ENCODE data around the gene N4BP2L2. TPM values are rescaled to one million over a fixed set of nuclear protein-coding genes. Genes with fewer than 3 reads are reported as not detected.

The N4BP2L2 gene
- total RNA-seq, 4 donors from 2014 or later, result 139 to 282 (median 229) TPM

- Histone ChIP-seq H3K27me3 (no peaks in the 10 kb centered on the region), H3K27ac (no peak overlapping the region), H3K4me3 (no peak overlapping the region), H3K9me3 (peaks cover 0 to 8% (median 0%) of the 10 kb centered on the region in 4 donors), H3K4me1 (peaks cover 0 to 24% (median 6%) of the 10 kb centered on the region in 4 donors), H3K36me3 (peaks cover 0 to 28% (median 0%) of the 10 kb centered on the region in 3 donors)
- DNase-seq (ENCODE audit: low spot score in 2 of 2), result no peak
- no peak for TF ChIP-seq CTCF (IDR thresholded peaks at IDR 0.05)
- TF ChIP-seq EP300 (IDR thresholded peaks at IDR 0.05), result no peak
- TF ChIP-seq POLR2A (IDR thresholded peaks at IDR 0.05), result no peak
- 86 to 91% methylated on average over 3 of the region's 3 CpGs for WGBS, 2 donors
These were observed 115.0 kb downstream of the N4BP2L2 start for GRCh38 chr13:32423592-32423991.

GRCh38 chr13:32419862-32420261, 118.7 kb downstream of the N4BP2L2 start:
- peaks cover 0 to 8% (median 0%) of the 10 kb centered on the region in 4 donors for H3K9me3 ChIP-seq
- H3K27ac ChIP-seq, result no peak overlapping the region
- H3K27me3 ChIP-seq, result no peaks in the 10 kb centered on the region
- 94 to 95% methylated on average over 2 of the region's 2 CpGs for WGBS, 2 donors
- no peak for TF ChIP-seq CTCF (IDR thresholded peaks at IDR 0.05)
- TF ChIP-seq POLR2A (IDR thresholded peaks at IDR 0.05), result no peak
- TF ChIP-seq EP300 (IDR thresholded peaks at IDR 0.05), result no peak
- DNase-seq (ENCODE audit: low spot score in 2 of 2), result no peak
- H3K36me3 ChIP-seq, result peaks cover 0 to 41% (median 0%) of the 10 kb centered on the region in 3 donors
- peaks cover 0 to 3% (median 0%) of the 10 kb centered on the region in 4 donors for H3K4me1 ChIP-seq
- H3K4me3 ChIP-seq, result no peak overlapping the region

GRCh38 chr13:32417995-32418394, 120.6 kb downstream of the N4BP2L2 start:
- DNase-seq (ENCODE audit: low spot score in 2 of 2), result no peak
- TF ChIP-seq CTCF (IDR thresholded peaks at IDR 0.05) (no peak), POLR2A (IDR thresholded peaks at IDR 0.05) (no peak), EP300 (IDR thresholded peaks at IDR 0.05) (no peak)
- Histone ChIP-seq H3K27me3 (no peaks in the 10 kb centered on the region), H3K9me3 (peaks cover 0 to 8% (median 0%) of the 10 kb centered on the region in 4 donors), H3K4me1 (no peaks in the 10 kb centered on the region), H3K27ac (no peak overlapping the region), H3K4me3 (no peak overlapping the region), H3K36me3 (peaks cover 0 to 36% (median 0%) of the 10 kb centered on the region in 3 donors)
- WGBS, 2 donors, result 90% methylated on average over 1 of the region's 1 CpG

- DNase-seq (ENCODE audit: low spot score in 2 of 2), result no peak
- peaks cover 0 to 7% (median 0%) of the 10 kb centered on the region in 4 donors for H3K9me3 ChIP-seq
- H3K27me3 ChIP-seq, result no peaks in the 10 kb centered on the region
- H3K4me1 ChIP-seq, result peaks cover 0 to 10% (median 0%) of the 10 kb centered on the region in 4 donors
- H3K4me3 ChIP-seq, result no peak overlapping the region
- no peak for TF ChIP-seq EP300 (IDR thresholded peaks at IDR 0.05)
- no peak for TF ChIP-seq CTCF (IDR thresholded peaks at IDR 0.05)
- peaks cover 0 to 24% (median 0%) of the 10 kb centered on the region in 3 donors for H3K36me3 ChIP-seq
- H3K27ac ChIP-seq, result no peak overlapping the region
These were observed 123.6 kb downstream of the N4BP2L2 start for GRCh38 chr13:32415019-32415418.

GRCh38 chr13:32414580-32414979, 124.0 kb downstream of the N4BP2L2 start:
- peaks cover 0 to 19% (median 0%) of the 10 kb centered on the region in 3 donors for H3K36me3 ChIP-seq
- H3K27ac ChIP-seq, result no peak overlapping the region
- no peak overlapping the region for H3K4me3 ChIP-seq
- no peak for DNase-seq (ENCODE audit: low spot score in 2 of 2)
- peaks cover 0 to 3% (median 0%) of the 10 kb centered on the region in 4 donors for H3K9me3 ChIP-seq
- no peak for TF ChIP-seq EP300 (IDR thresholded peaks at IDR 0.05)
- no peak for TF ChIP-seq CTCF (IDR thresholded peaks at IDR 0.05)
- TF ChIP-seq POLR2A (IDR thresholded peaks at IDR 0.05), result no peak
- no peaks in the 10 kb centered on the region for H3K27me3 ChIP-seq
- peaks cover 0 to 15% (median 0%) of the 10 kb centered on the region in 4 donors for H3K4me1 ChIP-seq
- WGBS, 2 donors, result 79 to 83% methylated on average over 2 of the region's 2 CpGs
